Smooth muscle cell (in vitro differentiated cells): ENCODE results near the gene GNG14. TPM values are rescaled to one million over a fixed set of nuclear protein-coding genes. Genes with fewer than 3 reads are reported as not detected.

ENCODE experiments used
- DNase-seq: peaks from one replicate; lab custom pipeline; 2025; ENCODE audit not compliant: unreplicated experiment; lab: John Stamatoyannopoulos, UW
- H2AFZ ChIP-seq: fragments of 200-600 bp; sonication (generic); 2 replicates; pipeline ENCODE4 v1.6.0; 2016; ENCODE audit warnings: antibody characterized with exemption, low read depth, mild to moderate bottlenecking
- H3F3A ChIP-seq: fragments of 200-600 bp; sonication (generic); 2 replicates; pipeline ENCODE4 v1.6.0; 2017; ENCODE audit warnings: antibody characterized with exemption, low read depth
- H3K27ac ChIP-seq: fragments of 200-600 bp; sonication (generic); 2 replicates; pipeline ENCODE4 v1.5.1; 2016; ENCODE audit warnings: low read depth, mild to moderate bottlenecking
- H3K27me3 ChIP-seq: fragments of 200-600 bp; sonication (generic); 2 replicates; pipeline ENCODE4 v1.6.1; 2016; ENCODE audit warnings: low read depth, mild to moderate bottlenecking
- H3K36me3 ChIP-seq: fragments of 200-600 bp; sonication (generic); 2 replicates; pipeline ENCODE4 v1.5.1; 2016; ENCODE audit warnings: low read depth
- H3K4me1 ChIP-seq: fragments of 200-600 bp; sonication (generic); 2 replicates; pipeline ENCODE4 v1.5.1; 2016; ENCODE audit warnings: low read depth
- H3K4me2 ChIP-seq: fragments of 200-600 bp; sonication (generic); 2 replicates; pipeline ENCODE4 v1.6.0; 2016; ENCODE audit warnings: mild to moderate bottlenecking
- H3K4me3 ChIP-seq: fragments of 200-600 bp; sonication (generic); 2 replicates; pipeline ENCODE4 v1.5.1; 2016; ENCODE audit warnings: mild to moderate bottlenecking
- H3K79me2 ChIP-seq: fragments of 200-600 bp; sonication (generic); 2 replicates; pipeline ENCODE4 v1.6.0; 2016; ENCODE audit warnings: low read depth, mild to moderate bottlenecking
- H3K9ac ChIP-seq: fragments of 200-600 bp; sonication (generic); 2 replicates; pipeline ENCODE4 v1.6.0; 2016; ENCODE audit warnings: low read depth
- H3K9me3 ChIP-seq: fragments of 200-600 bp; sonication (generic); replicated peaks from 2 replicates; pipeline ENCODE4 v1.5.1; 2016; ENCODE audit warnings: low read depth
- H4K20me1 ChIP-seq: fragments of 200-600 bp; sonication (generic); 2 replicates; pipeline ENCODE4 v1.6.0; 2016; ENCODE audit warnings: low read depth
- WGBS: methylation state at CpG from one replicate; pipeline ENCODE4 v1.1.7; 2016; ENCODE audit warnings: low lambda C conversion rate; 5-methylcytosine and 5-hydroxymethylcytosine counted together
- polyA plus RNA-seq: library from polyadenylated mRNA; unstranded; fragments of >200 nt; fragmentation: Nextera tagmentation; extraction: Ambion mirVana; gene quantifications from 2 replicates; pipeline ENCODE4 v1.2.1, GENCODE V29; 2016
- total RNA-seq: library from RNA; depleted of rRNA; stranded (reverse); fragments of >200 nt; gene quantifications from 2 replicates; pipeline ENCODE4 v1.2.3, GENCODE V29; 2014
- TF ChIP-seq, protein P1 (sequence below): fragments of 200-600 bp; sonication (generic); IDR thresholded peaks from 2 replicates; pipeline ENCODE4 v1.5.1; 2017; ENCODE audit warnings: borderline replicate concordance, mild to moderate bottlenecking, antibody characterized with exemption; ENCODE audit not compliant: insufficient read depth, poor library complexity, severe bottlenecking

Gene GNG14
- not detected in 2 replicates for total RNA-seq
- 2.0 TPM in 1 of 2 replicates, not detected in the other for polyA plus RNA-seq

DNA sequence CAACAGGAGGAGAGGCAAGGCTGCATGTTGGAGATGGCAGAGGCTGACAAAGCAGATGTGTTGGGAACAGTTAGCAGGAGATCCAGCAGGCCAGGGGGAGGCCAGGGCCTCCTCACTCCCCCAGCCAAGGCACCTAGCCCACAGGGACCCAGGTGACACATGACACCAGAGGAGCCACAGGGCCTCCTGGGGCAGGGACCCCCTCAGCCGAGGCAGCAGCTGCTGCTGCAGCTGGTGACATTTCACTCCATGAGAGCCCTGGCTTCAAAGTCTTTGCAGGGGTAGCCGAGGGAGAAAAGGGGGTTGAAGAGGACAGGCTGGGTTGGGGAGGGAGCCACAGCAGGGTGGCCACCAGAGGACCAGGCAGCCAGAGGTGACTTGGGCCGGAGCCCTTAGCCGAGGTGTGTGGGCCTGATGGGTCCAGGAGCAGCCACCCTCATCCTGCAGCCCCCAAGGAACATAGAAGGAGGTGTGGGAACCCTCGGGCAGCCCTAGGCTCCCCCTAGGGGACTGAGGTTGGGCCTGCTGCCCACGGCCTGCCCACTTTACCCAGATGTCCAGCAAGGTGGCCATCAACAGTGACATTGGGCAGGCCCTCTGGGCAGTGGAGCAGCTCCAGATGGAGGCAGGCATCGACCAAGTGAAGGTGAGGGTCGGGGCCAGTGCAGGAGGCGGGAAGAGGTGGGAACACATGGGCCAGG lies at the start of gene GNG14:
Gene GNG14 (plus strand): TSS at position 503 of the 701 bp plus-strand sequence. CDS start 51 bp downstream, at position 554.
- WGBS, result 87% methylated on average over 9 of the region's 9 CpGs
- no peak for DNase-seq

DNA sequence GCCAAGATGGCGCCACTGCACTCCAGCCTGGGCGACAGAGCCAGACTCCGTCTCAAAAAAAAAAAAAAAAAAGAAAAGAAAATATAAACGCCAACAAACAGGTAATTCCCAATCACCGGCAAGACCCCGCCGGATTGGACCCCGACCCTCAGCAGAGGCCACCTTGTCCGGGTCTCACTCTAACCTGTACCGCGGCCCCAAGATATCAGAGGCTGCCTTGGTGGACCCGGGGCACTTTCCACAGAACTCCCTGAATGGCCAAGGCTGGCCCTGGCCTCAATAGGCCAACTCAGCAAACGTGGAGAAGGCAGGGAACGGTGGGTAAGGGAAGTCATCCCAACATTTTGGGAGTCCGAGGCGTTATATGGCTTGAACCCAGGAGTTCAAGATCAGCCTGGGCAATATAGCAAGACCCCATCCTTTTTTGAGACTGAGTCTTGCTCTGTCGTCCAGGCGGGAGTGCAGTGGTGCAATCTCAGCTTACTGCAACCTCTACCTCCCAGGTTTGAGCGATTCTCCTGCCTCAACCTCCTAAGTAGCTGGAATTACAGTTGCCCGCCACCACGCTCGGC lies 49.1 kb upstream of the GNG14 start:
- TF ChIP-seq, protein P1, sequence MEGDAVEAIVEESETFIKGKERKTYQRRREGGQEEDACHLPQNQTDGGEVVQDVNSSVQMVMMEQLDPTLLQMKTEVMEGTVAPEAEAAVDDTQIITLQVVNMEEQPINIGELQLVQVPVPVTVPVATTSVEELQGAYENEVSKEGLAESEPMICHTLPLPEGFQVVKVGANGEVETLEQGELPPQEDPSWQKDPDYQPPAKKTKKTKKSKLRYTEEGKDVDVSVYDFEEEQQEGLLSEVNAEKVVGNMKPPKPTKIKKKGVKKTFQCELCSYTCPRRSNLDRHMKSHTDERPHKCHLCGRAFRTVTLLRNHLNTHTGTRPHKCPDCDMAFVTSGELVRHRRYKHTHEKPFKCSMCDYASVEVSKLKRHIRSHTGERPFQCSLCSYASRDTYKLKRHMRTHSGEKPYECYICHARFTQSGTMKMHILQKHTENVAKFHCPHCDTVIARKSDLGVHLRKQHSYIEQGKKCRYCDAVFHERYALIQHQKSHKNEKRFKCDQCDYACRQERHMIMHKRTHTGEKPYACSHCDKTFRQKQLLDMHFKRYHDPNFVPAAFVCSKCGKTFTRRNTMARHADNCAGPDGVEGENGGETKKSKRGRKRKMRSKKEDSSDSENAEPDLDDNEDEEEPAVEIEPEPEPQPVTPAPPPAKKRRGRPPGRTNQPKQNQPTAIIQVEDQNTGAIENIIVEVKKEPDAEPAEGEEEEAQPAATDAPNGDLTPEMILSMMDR, result no peak
- no peak overlapping the region for H3K9ac ChIP-seq
- H3K4me3 ChIP-seq, result no peak overlapping the region
- DNase-seq, result no peak
- H3K27me3 ChIP-seq, result no peaks in the 10 kb centered on the region
- no peaks in the 10 kb centered on the region for H3K9me3 ChIP-seq
- peaks cover 4% of the 10 kb centered on the region for H3K4me1 ChIP-seq
- no peaks in the 10 kb centered on the region for H3K36me3 ChIP-seq
- H3K4me2 ChIP-seq, result no peak overlapping the region
- no peak overlapping the region for H3K27ac ChIP-seq
- no peak overlapping the region for H2AFZ ChIP-seq
- no peaks in the 10 kb centered on the region for H3F3A ChIP-seq
- 95% methylated on average over 20 of the region's 22 CpGs for WGBS
- no peaks in the 10 kb centered on the region for H3K79me2 ChIP-seq
- no peaks in the 10 kb centered on the region for H4K20me1 ChIP-seq

More for the DNA sequence above, at the start of gene GNG14:
- Histone ChIP-seq H3K9me3 (no peaks in the 10 kb centered on the region), H3K36me3 (no peaks in the 10 kb centered on the region), H3K4me3 (no peak within 1 kb of the TSS), H3K4me2 (no peak within 1 kb of the TSS), H3F3A (no peaks in the 10 kb centered on the region), H2AFZ (no peak within 1 kb of the TSS), H3K27ac (no peak within 1 kb of the TSS), H3K79me2 (no peaks in the 10 kb centered on the region), H4K20me1 (no peaks in the 10 kb centered on the region), H3K27me3 (no peaks in the 10 kb centered on the region), H3K4me1 (no peaks in the 10 kb centered on the region), H3K9ac (no peak within 1 kb of the TSS)
- TF ChIP-seq, protein P1, result no peak

DNA sequence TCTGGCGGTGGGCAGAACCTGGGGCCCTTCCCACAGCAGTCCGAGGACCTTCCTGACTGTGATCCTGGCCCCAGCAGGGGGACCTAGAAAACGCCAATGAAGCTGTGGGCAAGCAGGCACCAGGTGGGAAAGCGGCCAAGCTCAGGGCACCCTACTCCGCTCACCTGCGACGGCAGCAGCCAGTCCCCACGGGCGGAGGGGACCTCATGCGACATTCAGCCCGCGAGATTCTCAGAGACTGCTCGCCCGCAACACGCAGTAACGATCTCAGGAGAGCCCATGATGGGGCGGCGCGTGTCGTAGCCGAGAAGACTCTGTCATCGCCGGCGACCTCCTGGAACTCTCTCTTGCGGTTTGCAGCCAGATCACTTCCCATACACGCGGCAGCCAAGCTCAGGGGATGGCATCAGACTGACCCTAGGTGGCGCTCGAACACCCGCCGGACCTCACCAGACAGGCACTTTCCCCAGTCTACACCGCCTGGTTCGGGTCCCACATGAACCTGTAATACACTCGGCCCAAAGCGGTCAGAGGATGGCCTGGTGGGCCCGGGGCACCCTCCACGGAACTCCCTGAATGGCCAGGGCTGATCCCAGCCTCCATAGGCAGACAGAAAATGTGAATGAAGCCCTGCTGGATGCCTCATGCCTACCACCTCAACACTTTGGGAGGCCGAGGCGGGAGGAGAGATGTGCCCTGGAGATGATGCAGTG lies 47.7 kb upstream of the GNG14 start:
- no peaks in the 10 kb centered on the region for H3K9me3 ChIP-seq
- peak overlapping the region; percentile 52 for H3K27ac ChIP-seq
- TF ChIP-seq, protein P1, result peak; percentile 69
- H3K9ac ChIP-seq, result peak overlapping the region; percentile 62
- 16% methylated on average over 39 of the region's 39 CpGs for WGBS
- H3F3A ChIP-seq, result no peaks in the 10 kb centered on the region
- peak overlapping the region; percentile 35 for H3K4me3 ChIP-seq
- H3K4me2 ChIP-seq, result peak overlapping the region; percentile 83
- no peaks in the 10 kb centered on the region for H3K36me3 ChIP-seq
- no peaks in the 10 kb centered on the region for H3K79me2 ChIP-seq
- DNase-seq, result peak; percentile 36
- H3K27me3 ChIP-seq, result no peaks in the 10 kb centered on the region
- peaks cover 4% of the 10 kb centered on the region for H3K4me1 ChIP-seq
- H2AFZ ChIP-seq, result peak overlapping the region; percentile 58
- no peaks in the 10 kb centered on the region for H4K20me1 ChIP-seq
